ENCODE data around the gene VANGL2. TPM values are rescaled to one million over a fixed set of nuclear protein-coding genes. Genes with fewer than 3 reads are reported as not detected.

The VANGL2 gene
- total and polyA plus RNA-seq, 9 of the 15 experiments (the other 6 are each of a cell fraction or from before 2014, with no cell fraction given), result 0.28 to 4.0 (median 0.98) TPM

GRCh38 chr1:160451859-160452232 lies 51.5 kb downstream of the VANGL2 start:
- no peaks in the 10 kb centered on the region for H3K9me3 ChIP-seq (replicated peaks; ENCODE audit: control insufficient read depth, insufficient read depth, low read depth, low read length)

GRCh38 chr1:160453443-160453842 lies 53.1 kb downstream of the VANGL2 start:
- ChIA-PET CTCF (ENCODE audit: low intra/inter-chr PET ratio) (no interaction called here), POLR2A (no interaction called here)
- Histone ChIP-seq H3K27me3 (ENCODE audit: control insufficient read depth in 2 of 2, insufficient read depth in 2 of 2, low read length in 2 of 2) (no peaks in the 10 kb centered on the region), H3K9me3 (replicated peaks; ENCODE audit: control insufficient read depth, insufficient read depth, low read depth, low read length) (no peaks in the 10 kb centered on the region), H3K4me3 (no peak overlapping the region), H3K9me1 (ENCODE audit: control insufficient read depth, insufficient read depth, low read length) (no peaks in the 10 kb centered on the region), H4K20me1 (replicated peaks; ENCODE audit: control insufficient read depth, insufficient read depth, low read length) (no peaks in the 10 kb centered on the region), H3K79me2 (ENCODE audit: control insufficient read depth, insufficient read depth, low read length) (no peaks in the 10 kb centered on the region), H3K9ac (ENCODE audit: insufficient read depth in 1 of 2, low read depth in 2 of 2, low read length in 2 of 2) (no peak overlapping the region), H2AFZ (ENCODE audit: low read depth, low read length) (peak overlapping the region; percentile 34; the same call in 1 of the 2 replicates), H3K27ac (ENCODE audit: extremely low read depth, low read depth, low read length) (no peak overlapping the region), H3K4me1 (replicated peaks in 1 of 2; ENCODE audit: control insufficient read depth in 2 of 2, insufficient read depth in 2 of 2, low read length in 2 of 2) (no peaks in the 10 kb centered on the region), H3K36me3 (ENCODE audit: control insufficient read depth, insufficient read depth, low read length) (no peaks in the 10 kb centered on the region), H3K4me2 (ENCODE audit: insufficient read depth, low read length) (no peak overlapping the region)
- ATAC-seq (no peak), FAIRE-seq (no peak), DNase-seq (ENCODE audit: extremely low read depth in 1 of 4, low spot score in 3 of 4) (no peak)
- in situ Hi-C loops (cut with MboI), result no loop called here
- intact Hi-C loops (cut with micrococcal nuclease), result no loop called here
- BruUV-seq (replicated peaks), result no TSS peak
- WGBS (ENCODE audit: insufficient coverage, low coverage, missing lambda C conversion rate), result 54% methylated on average over 7 of the region's 7 CpGs
- TF ChIP-seq CCNT2 (IDR thresholded peaks at IDR 0.05; ENCODE audit: borderline replicate concordance, extremely low read depth, insufficient read length, low read depth, low read length) (no peak), RREB1 (CRISPR knock-in tag; IDR thresholded peaks at IDR 0.05) (no peak), ZNF239 (CRISPR knock-in tag; IDR thresholded peaks at IDR 0.05) (no peak), MYBL2 (IDR thresholded peaks at IDR 0.05; ENCODE audit: low read depth) (no peak), MYBL2 (CRISPR knock-in tag; IDR thresholded peaks at IDR 0.05; ENCODE audit: borderline replicate concordance) (no peak), CHD2 (IDR thresholded peaks at IDR 0.05; ENCODE audit: low read depth, low read length) (no peak)

More at GRCh38 chr1:160451859-160452232, 51.5 kb downstream of the VANGL2 start:
- TF ChIP-seq CHD1 (IDR thresholded peaks at IDR 0.05; ENCODE audit: low read length) (no peak), E2F1 (CRISPR knock-in tag; IDR thresholded peaks at IDR 0.05) (no peak), IRF2 (CRISPR knock-in tag; IDR thresholded peaks at IDR 0.05) (no peak)
- Histone ChIP-seq H3K79me2 (ENCODE audit: control insufficient read depth, insufficient read depth, low read length) (no peaks in the 10 kb centered on the region), H3K4me2 (ENCODE audit: insufficient read depth, low read length) (no peak overlapping the region), H3K4me3 (no peak overlapping the region), H3K27me3 (ENCODE audit: control insufficient read depth in 2 of 2, insufficient read depth in 2 of 2, low read length in 2 of 2) (no peaks in the 10 kb centered on the region), H3K9me1 (ENCODE audit: control insufficient read depth, insufficient read depth, low read length) (no peaks in the 10 kb centered on the region), H3K27ac (ENCODE audit: extremely low read depth, low read depth, low read length) (no peak overlapping the region), H3K4me1 (replicated peaks in 1 of 2; ENCODE audit: control insufficient read depth in 2 of 2, insufficient read depth in 2 of 2, low read length in 2 of 2) (peaks cover 0 to 7% of the 10 kb centered on the region in 2 experiments; a peak in 4 of 5 replicates), H3K36me3 (ENCODE audit: control insufficient read depth, insufficient read depth, low read length) (no peaks in the 10 kb centered on the region), H4K20me1 (replicated peaks; ENCODE audit: control insufficient read depth, insufficient read depth, low read length) (no peaks in the 10 kb centered on the region), H2AFZ (ENCODE audit: low read depth, low read length) (peak overlapping the region; percentile 32), H3K9ac (ENCODE audit: insufficient read depth in 1 of 2, low read depth in 2 of 2, low read length in 2 of 2) (no peak overlapping the region)
- CTCF ChIA-PET (ENCODE audit: low intra/inter-chr PET ratio), result no interaction called here
- 7% methylated on average over 1 of the region's 1 CpG for WGBS (ENCODE audit: insufficient coverage, low coverage, missing lambda C conversion rate)
- POLR2A ChIA-PET, result interaction anchor here (0.8 to 1.0 kb wide), 3 partner anchors 9 to 63 kb away, joined by 3 to 5 read pairs (median 4); no protein-coding TSS in a partner anchor
- ATAC-seq (no peak), FAIRE-seq (no peak), DNase-seq (ENCODE audit: extremely low read depth in 1 of 4, low spot score in 3 of 4) (no peak)
- intact Hi-C loops (cut with micrococcal nuclease) (no loop called here), in situ Hi-C loops (cut with MboI) (no loop called here)
- no TSS peak for BruUV-seq (replicated peaks)

Data from K562 (cell line).